Ishikawa (cell line): Measurements from ENCODE around the gene LIG4.

ENCODE experiments used
- CEBPB ChIP-seq: IDR thresholded peaks from 2 replicates; pipeline ENCODE4 v1.6.1; 2012
- NFIC ChIP-seq: IDR thresholded peaks from 2 replicates; pipeline ENCODE4 v1.6.1; 2012
- TEAD4 ChIP-seq: IDR thresholded peaks from 2 replicates; pipeline ENCODE4 v1.6.1; 2012
- TF ChIP-seq, protein P1 (sequence below): IDR thresholded peaks from 2 replicates; pipeline ENCODE4 v1.6.1; 2012; ENCODE audit warnings: low read depth, mild to moderate bottlenecking
- TF ChIP-seq, protein P2 (sequence below): IDR thresholded peaks from 2 replicates; pipeline ENCODE4 v1.6.1; 2012

DNA sequence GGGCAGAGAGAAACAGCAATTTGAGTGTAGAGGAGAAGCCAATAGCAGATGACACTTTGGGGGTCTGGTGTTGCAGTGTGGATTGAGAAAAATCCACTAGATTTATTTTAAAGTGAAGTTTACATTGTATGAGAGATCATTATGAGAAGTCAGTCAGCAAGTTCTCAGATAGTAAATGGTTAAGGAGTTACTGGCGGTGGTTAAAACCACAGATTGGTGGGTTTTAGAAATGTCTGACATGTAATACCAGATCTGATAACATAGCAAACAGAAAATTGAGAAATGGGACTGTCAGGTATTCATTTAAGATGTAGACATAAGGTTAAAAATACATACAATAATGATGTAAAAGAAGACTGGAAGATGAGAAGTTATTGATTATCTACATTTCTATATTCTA lies 10.1 kb upstream of the LIG4 start:
- TF ChIP-seq TEAD4: no peak
- TF ChIP-seq NFIC: no peak
- TF ChIP-seq, protein P1, sequence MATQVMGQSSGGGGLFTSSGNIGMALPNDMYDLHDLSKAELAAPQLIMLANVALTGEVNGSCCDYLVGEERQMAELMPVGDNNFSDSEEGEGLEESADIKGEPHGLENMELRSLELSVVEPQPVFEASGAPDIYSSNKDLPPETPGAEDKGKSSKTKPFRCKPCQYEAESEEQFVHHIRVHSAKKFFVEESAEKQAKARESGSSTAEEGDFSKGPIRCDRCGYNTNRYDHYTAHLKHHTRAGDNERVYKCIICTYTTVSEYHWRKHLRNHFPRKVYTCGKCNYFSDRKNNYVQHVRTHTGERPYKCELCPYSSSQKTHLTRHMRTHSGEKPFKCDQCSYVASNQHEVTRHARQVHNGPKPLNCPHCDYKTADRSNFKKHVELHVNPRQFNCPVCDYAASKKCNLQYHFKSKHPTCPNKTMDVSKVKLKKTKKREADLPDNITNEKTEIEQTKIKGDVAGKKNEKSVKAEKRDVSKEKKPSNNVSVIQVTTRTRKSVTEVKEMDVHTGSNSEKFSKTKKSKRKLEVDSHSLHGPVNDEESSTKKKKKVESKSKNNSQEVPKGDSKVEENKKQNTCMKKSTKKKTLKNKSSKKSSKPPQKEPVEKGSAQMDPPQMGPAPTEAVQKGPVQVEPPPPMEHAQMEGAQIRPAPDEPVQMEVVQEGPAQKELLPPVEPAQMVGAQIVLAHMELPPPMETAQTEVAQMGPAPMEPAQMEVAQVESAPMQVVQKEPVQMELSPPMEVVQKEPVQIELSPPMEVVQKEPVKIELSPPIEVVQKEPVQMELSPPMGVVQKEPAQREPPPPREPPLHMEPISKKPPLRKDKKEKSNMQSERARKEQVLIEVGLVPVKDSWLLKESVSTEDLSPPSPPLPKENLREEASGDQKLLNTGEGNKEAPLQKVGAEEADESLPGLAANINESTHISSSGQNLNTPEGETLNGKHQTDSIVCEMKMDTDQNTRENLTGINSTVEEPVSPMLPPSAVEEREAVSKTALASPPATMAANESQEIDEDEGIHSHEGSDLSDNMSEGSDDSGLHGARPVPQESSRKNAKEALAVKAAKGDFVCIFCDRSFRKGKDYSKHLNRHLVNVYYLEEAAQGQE: no peak
- TF ChIP-seq, protein P2, sequence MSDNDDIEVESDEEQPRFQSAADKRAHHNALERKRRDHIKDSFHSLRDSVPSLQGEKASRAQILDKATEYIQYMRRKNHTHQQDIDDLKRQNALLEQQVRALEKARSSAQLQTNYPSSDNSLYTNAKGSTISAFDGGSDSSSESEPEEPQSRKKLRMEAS: no peak
- TF ChIP-seq CEBPB: no peak
